GM20000 (cell line): ENCODE measurements around the gene MYBBP1A.

Experiments used
- DNase-seq: peaks from one replicate; pipeline ENCODE4 v3.0.0; 2012; ENCODE audit warnings: low spot score
- TF ChIP-seq, protein P1 (sequence below): IDR thresholded peaks from 2 replicates; pipeline ENCODE4 v1.5.1; 2012; ENCODE audit warnings: mild to moderate bottlenecking, control low read depth; ENCODE audit errors: extremely low read depth, missing control alignments

Gene MYBBP1A

GRCh38 chr17:4544951-4545216, 10.3 kb downstream of the MYBBP1A start:
- DNase-seq, result no peak
- TF ChIP-seq, protein P1, sequence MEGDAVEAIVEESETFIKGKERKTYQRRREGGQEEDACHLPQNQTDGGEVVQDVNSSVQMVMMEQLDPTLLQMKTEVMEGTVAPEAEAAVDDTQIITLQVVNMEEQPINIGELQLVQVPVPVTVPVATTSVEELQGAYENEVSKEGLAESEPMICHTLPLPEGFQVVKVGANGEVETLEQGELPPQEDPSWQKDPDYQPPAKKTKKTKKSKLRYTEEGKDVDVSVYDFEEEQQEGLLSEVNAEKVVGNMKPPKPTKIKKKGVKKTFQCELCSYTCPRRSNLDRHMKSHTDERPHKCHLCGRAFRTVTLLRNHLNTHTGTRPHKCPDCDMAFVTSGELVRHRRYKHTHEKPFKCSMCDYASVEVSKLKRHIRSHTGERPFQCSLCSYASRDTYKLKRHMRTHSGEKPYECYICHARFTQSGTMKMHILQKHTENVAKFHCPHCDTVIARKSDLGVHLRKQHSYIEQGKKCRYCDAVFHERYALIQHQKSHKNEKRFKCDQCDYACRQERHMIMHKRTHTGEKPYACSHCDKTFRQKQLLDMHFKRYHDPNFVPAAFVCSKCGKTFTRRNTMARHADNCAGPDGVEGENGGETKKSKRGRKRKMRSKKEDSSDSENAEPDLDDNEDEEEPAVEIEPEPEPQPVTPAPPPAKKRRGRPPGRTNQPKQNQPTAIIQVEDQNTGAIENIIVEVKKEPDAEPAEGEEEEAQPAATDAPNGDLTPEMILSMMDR, result no peak

GRCh38 chr17:4544135-4544950, 10.8 kb downstream of the MYBBP1A start:
- TF ChIP-seq, protein P1, result no peak
- no peak for DNase-seq

GRCh38 chr17:4543557-4544026, 11.6 kb downstream of the MYBBP1A start:
- TF ChIP-seq, protein P1, result no peak
- no peak for DNase-seq

DNA sequence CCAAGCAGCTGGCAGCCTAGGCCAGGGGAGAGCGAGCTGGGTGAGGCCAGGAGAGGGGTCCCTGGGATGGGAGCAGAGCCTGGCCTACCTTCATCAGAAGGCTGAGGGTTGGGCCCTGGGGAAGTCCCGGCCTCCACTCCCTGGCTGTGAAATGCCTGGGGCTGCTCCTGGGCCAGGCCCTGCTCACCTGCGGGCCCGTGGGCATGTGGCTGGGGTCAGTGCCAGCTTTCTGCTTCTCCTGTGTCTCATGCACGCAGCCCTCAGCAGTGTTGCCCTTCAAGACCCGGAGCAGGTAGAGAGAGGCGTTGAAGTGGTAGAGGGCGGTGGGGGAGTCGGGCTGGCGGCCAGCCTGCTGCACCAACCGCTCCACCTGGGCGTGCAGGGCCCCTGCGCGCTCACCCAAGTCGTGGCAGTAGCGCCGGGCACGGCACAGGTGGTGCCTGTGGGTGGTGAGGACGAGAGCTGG, 12.4 kb downstream of the MYBBP1A start:
- no peak for DNase-seq
- TF ChIP-seq, protein P1, result no peak

GRCh38 chr17:4542003-4542725, 13.0 kb downstream of the MYBBP1A start:
- DNase-seq, result no peak
- TF ChIP-seq, protein P1, result no peak

DNA sequence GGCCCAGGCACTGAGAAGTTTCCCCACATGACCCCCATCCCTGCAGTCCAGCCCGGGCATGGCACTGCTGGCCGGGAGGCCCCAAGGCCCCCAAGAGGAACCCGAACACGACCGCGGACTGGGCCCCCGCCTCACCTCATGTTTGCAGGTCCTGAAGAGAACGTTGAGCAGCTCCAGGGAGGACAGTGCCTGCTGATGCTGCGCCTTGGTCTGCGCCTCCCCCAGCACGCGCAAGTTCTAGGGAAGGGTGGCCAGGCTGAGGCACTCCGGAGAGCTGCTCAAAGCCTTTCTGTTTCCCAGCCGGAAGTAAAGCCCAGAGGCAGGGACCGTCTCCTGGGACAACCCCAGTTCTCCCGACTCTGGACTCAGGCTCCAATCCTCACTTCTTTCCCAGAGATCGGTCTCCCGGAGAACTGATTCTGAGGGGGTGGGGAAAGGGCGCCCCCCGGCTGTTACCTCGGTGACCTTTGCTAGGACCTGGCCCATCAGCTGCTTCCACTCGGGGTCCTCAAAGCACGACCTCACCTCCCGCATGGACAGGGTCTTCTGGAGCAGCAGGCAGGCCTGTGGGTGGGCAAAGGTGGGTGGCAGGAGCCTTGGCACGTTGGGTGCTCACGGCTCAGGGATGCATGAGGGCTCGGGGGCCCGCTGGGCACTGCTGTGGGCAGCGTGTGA, 13.7 kb downstream of the MYBBP1A start:
- DNase-seq, result no peak
- TF ChIP-seq, protein P1, result no peak
